ENCODE measurements around the gene CYP26B1. TPM values are rescaled to one million over a fixed set of nuclear protein-coding genes. Genes with fewer than 3 reads are reported as not detected.

CYP26B1 gene
- polyA plus RNA-seq, 3 donors, result not detected

- peaks cover 3 to 11% of the 10 kb centered on the region in 2 donors for H3K4me1 ChIP-seq (ENCODE audit: control insufficient read depth in 1 of 2, insufficient read depth in 2 of 2, low read length in 2 of 2)
- H3K36me3 Mint-ChIP-seq, result peaks cover 3 to 13% of the 10 kb centered on the region in 2 donors
- no peak overlapping the region for H3K27ac ChIP-seq (ENCODE audit: low read depth in 1 of 2, low read length in 2 of 2)
- no peak for TF ChIP-seq CTCF (IDR thresholded peaks at IDR 0.05)
- H3K27me3 Mint-ChIP-seq (ENCODE audit: low read depth in 3 of 3), result peaks cover 87 to 97% (median 92%) of the 10 kb centered on the region in 3 donors
- no peak overlapping the region for H3K9ac ChIP-seq (ENCODE audit: insufficient read depth, low read length, poor library complexity, severe bottlenecking)
- H4K20me1 ChIP-seq (ENCODE audit: insufficient read depth, low read length), result no peaks in the 10 kb centered on the region
- intact Hi-C loops (cut with micrococcal nuclease), result no loop called here
- H3K4me1 Mint-ChIP-seq, result peaks cover 40% of the 10 kb centered on the region
- WGBS (ENCODE audit: insufficient coverage), result 7% methylated on average over 56 of the region's 58 CpGs
- peaks cover 2 to 31% (median 22%) of the 10 kb centered on the region in 7 donors for H3K9me3 Mint-ChIP-seq
- no peak overlapping the region for H3K4me2 ChIP-seq (replicated peaks; ENCODE audit: extremely low read depth, low read length, poor library complexity, severe bottlenecking)
- H3K4me3 ChIP-seq (replicated peaks in 1 of 3; ENCODE audit: low read depth in 2 of 3, low read length in 3 of 3), result no peak overlapping the region
- H3K27me3 ChIP-seq (ENCODE audit: control insufficient read depth in 2 of 2, insufficient read depth in 2 of 2, low read length in 2 of 2), result peaks cover 57 to 91% of the 10 kb centered on the region in 2 donors
- no peaks in the 10 kb centered on the region for H3K79me2 ChIP-seq (ENCODE audit: insufficient read depth, low read length)
- H3K4me3 Mint-ChIP-seq, result peak overlapping the region in 1 of 2 donors; percentile 82
- H3K36me3 ChIP-seq (replicated peaks in 1 of 2; ENCODE audit: control insufficient read depth in 1 of 2, insufficient read depth in 2 of 2, low read length in 2 of 2), result no peaks in the 10 kb centered on the region
- peaks cover 10 to 30% of the 10 kb centered on the region in 2 donors for H3K9me3 ChIP-seq (replicated peaks in 1 of 2; ENCODE audit: control insufficient read depth in 1 of 2, insufficient read depth in 1 of 2, low read length in 2 of 2)
- H2AFZ ChIP-seq (ENCODE audit: insufficient read depth, low read depth, low read length, poor library complexity, severe bottlenecking), result no peak overlapping the region
- H3K27ac Mint-ChIP-seq, result no peak overlapping the region
- no peak for DNase-seq
These were observed 1.0 kb downstream of the CYP26B1 start for GRCh38 chr2:72146347-72147302.

- no peak overlapping the region for H3K4me3 ChIP-seq (replicated peaks in 1 of 3; ENCODE audit: low read depth in 2 of 3, low read length in 3 of 3)
- no peak for DNase-seq
- no peak overlapping the region for H2AFZ ChIP-seq (ENCODE audit: insufficient read depth, low read depth, low read length, poor library complexity, severe bottlenecking)
- intact Hi-C loops (cut with micrococcal nuclease), result no loop called here
- peaks cover 10 to 26% of the 10 kb centered on the region in 2 donors for H3K9me3 ChIP-seq (replicated peaks in 1 of 2; ENCODE audit: control insufficient read depth in 1 of 2, insufficient read depth in 1 of 2, low read length in 2 of 2)
- peaks cover 3 to 11% of the 10 kb centered on the region in 2 donors for H3K4me1 ChIP-seq (ENCODE audit: control insufficient read depth in 1 of 2, insufficient read depth in 2 of 2, low read length in 2 of 2)
- H3K4me2 ChIP-seq (replicated peaks; ENCODE audit: extremely low read depth, low read length, poor library complexity, severe bottlenecking), result no peak overlapping the region
- H3K36me3 ChIP-seq (replicated peaks in 1 of 2; ENCODE audit: control insufficient read depth in 1 of 2, insufficient read depth in 2 of 2, low read length in 2 of 2), result no peaks in the 10 kb centered on the region
- no peak overlapping the region for H3K9ac ChIP-seq (ENCODE audit: insufficient read depth, low read length, poor library complexity, severe bottlenecking)
- 4% methylated on average over 13 of the region's 33 CpGs for WGBS (ENCODE audit: insufficient coverage)
- no peak for TF ChIP-seq CTCF (IDR thresholded peaks at IDR 0.05)
- H3K36me3 Mint-ChIP-seq, result peaks cover 3 to 13% of the 10 kb centered on the region in 2 donors
- H3K27me3 Mint-ChIP-seq (ENCODE audit: low read depth in 3 of 3), result peaks cover 82 to 95% (median 89%) of the 10 kb centered on the region in 3 donors
- H3K4me3 Mint-ChIP-seq, result peak overlapping the region in 1 of 2 donors; percentile 82
- H3K27ac ChIP-seq (ENCODE audit: low read depth in 1 of 2, low read length in 2 of 2), result no peak overlapping the region
- H3K4me1 Mint-ChIP-seq, result peaks cover 40% of the 10 kb centered on the region
- H4K20me1 ChIP-seq (ENCODE audit: insufficient read depth, low read length), result no peaks in the 10 kb centered on the region
- H3K27ac Mint-ChIP-seq, result no peak overlapping the region
- H3K27me3 ChIP-seq (ENCODE audit: control insufficient read depth in 2 of 2, insufficient read depth in 2 of 2, low read length in 2 of 2), result peaks cover 55 to 86% of the 10 kb centered on the region in 2 donors
- H3K79me2 ChIP-seq (ENCODE audit: insufficient read depth, low read length), result no peaks in the 10 kb centered on the region
- peaks cover 2 to 31% (median 22%) of the 10 kb centered on the region in 7 donors for H3K9me3 Mint-ChIP-seq
These were observed 1.9 kb downstream of the CYP26B1 start for GRCh38 chr2:72145658-72146329.
